Endothelial cell of umbilical vein (primary cell): Measurements from ENCODE around the gene PLXNA4. TPM values are rescaled to one million over a fixed set of nuclear protein-coding genes. Genes with fewer than 3 reads are reported as not detected.

Source experiments
- BruUV-seq: library from RNA; stranded (reverse); fragments of 400-500 nt; replicated peaks from 2 replicates; lab custom pipeline; 2021; lab: Mats Ljungman, UMichigan
- CTCF ChIA-PET: fragments of 300-600, 350-600 bp; sonication (Branson Sonifier 250); formaldehyde crosslinking; loops from one replicate; lab custom pipeline; 2021; ENCODE audit warnings: antibody characterized with exemption, inconsistent platforms; lab: Charles Lee
- POLR2A ChIA-PET: fragments of 300-600, 350-600 bp; sonication (Branson Sonifier 250); formaldehyde crosslinking; loops from one replicate; lab custom pipeline; 2021; ENCODE audit warnings: antibody characterized with exemption, inconsistent platforms; lab: Charles Lee
- DNase-seq: peaks from one replicate; pipeline ENCODE4 v3.0.0-alpha.2; 2011; ENCODE audit warnings: low read depth, low spot score
- FAIRE-seq: peaks from 2 replicates; lab custom pipeline; 2011; peaks lifted over from hg19 to GRCh38; lab: Jason Lieb, UNC
- H2AFZ ChIP-seq: 2 replicates; pipeline ENCODE4 v1.6.0; 2012; ENCODE audit warnings: low read depth, low read length, control low read depth, inconsistent platforms
- H3K27ac ChIP-seq: 2 replicates; pipeline ENCODE4 v1.5.1; 2011; ENCODE audit warnings: low read depth, mild to moderate bottlenecking, control low read depth, low read length, moderate library complexity; ENCODE audit not compliant: insufficient read depth
- H3K27me3 ChIP-seq, 2 experiments: 2 replicates each; pipeline versions ENCODE4 v1.6.0 to v1.6.1; 2011; ENCODE audit warnings: low read length in 2 of 2, mixed read lengths in 1 of 2; ENCODE audit not compliant: control insufficient read depth in 2 of 2, insufficient read depth in 2 of 2
- H3K36me3 ChIP-seq, 2 experiments: 2 replicates in 1 of 2; 3 replicates in 1 of 2; pipeline ENCODE4 v1.5.1; 2011; ENCODE audit warnings: low read length in 2 of 2, mild to moderate bottlenecking in 1 of 2, moderate library complexity in 1 of 2; ENCODE audit not compliant: control insufficient read depth in 2 of 2, insufficient read depth in 2 of 2; ENCODE audit errors: extremely low read depth in 1 of 2
- H3K4me1 ChIP-seq: 3 replicates; pipeline ENCODE4 v1.5.1; 2011; ENCODE audit warnings: mild to moderate bottlenecking, low read length; ENCODE audit not compliant: control insufficient read depth, insufficient read depth; ENCODE audit errors: extremely low read depth
- H3K4me2 ChIP-seq: 2 replicates; pipeline ENCODE4 v1.6.1; 2011; ENCODE audit warnings: low read length, control low read depth, mixed read lengths; ENCODE audit not compliant: insufficient read depth
- H3K4me3 ChIP-seq, 3 experiments: fragments of 200-600 bp in 1 of 3; sonication (generic), shearing (Covaris generic) in 1 of 3; replicated peaks in 1 of 3; 2 replicates each; pipeline ENCODE4 v1.5.1; 2011 to 2016; ENCODE audit warnings: control low read depth in 3 of 3, low read length in 3 of 3, mild to moderate bottlenecking in 2 of 3, inconsistent platforms in 1 of 3, low read depth in 1 of 3, moderate library complexity in 1 of 3; ENCODE audit not compliant: insufficient read depth in 1 of 3
- H3K79me2 ChIP-seq: 2 replicates; pipeline ENCODE4 v1.6.0; 2012; ENCODE audit warnings: low read length, inconsistent platforms; ENCODE audit not compliant: control insufficient read depth, insufficient read depth
- H3K9ac ChIP-seq: replicated peaks from 2 replicates; pipeline ENCODE3; 2011; ENCODE audit warnings: low read length, control low read depth; ENCODE audit not compliant: insufficient read depth; ENCODE audit errors: extremely low read depth
- H3K9me1 ChIP-seq: replicated peaks from 3 replicates; pipeline ENCODE4 v1.6.0; 2011; ENCODE audit warnings: mild to moderate bottlenecking, low read length; ENCODE audit not compliant: control insufficient read depth, insufficient read depth; ENCODE audit errors: extremely low read depth
- H3K9me3 ChIP-seq: replicated peaks from 2 replicates; pipeline ENCODE4 v1.5.1; 2012; ENCODE audit warnings: low read length, inconsistent platforms; ENCODE audit not compliant: control insufficient read depth, insufficient read depth
- H4K20me1 ChIP-seq: replicated peaks from 2 replicates; pipeline ENCODE3; 2011; ENCODE audit warnings: mild to moderate bottlenecking, low read length; ENCODE audit not compliant: control insufficient read depth, insufficient read depth; ENCODE audit errors: extremely low read depth
- EZH2 ChIP-seq: IDR thresholded peaks from 2 replicates; pipeline ENCODE4 v1.6.1; 2012; ENCODE audit warnings: borderline replicate concordance, low read depth, mild to moderate bottlenecking, moderate library complexity, low read length, inconsistent platforms; ENCODE audit not compliant: severe bottlenecking
- FOS ChIP-seq: IDR thresholded peaks from 2 replicates; pipeline ENCODE4 v1.6.1; 2011; ENCODE audit warnings: mild to moderate bottlenecking, low read length, moderate library complexity, borderline replicate concordance; ENCODE audit not compliant: insufficient read depth
- GATA2 ChIP-seq: IDR thresholded peaks from 2 replicates; pipeline ENCODE4 v1.7.0; 2011; ENCODE audit warnings: low read depth, mild to moderate bottlenecking, moderate library complexity, mixed read lengths, low read length; ENCODE audit not compliant: insufficient read length, insufficient read depth
- JUN ChIP-seq: IDR thresholded peaks from 2 replicates; pipeline ENCODE4 v1.6.1; 2011; ENCODE audit warnings: borderline replicate concordance, low read depth; ENCODE audit not compliant: insufficient read length, insufficient read depth
- MAX ChIP-seq: IDR thresholded peaks from 2 replicates; pipeline ENCODE4 v1.6.1; 2011; ENCODE audit not compliant: insufficient read depth, insufficient read length
- MYC ChIP-seq: IDR thresholded peaks from one replicate; pipeline ENCODE4 v1.6.1; 2011; ENCODE audit warnings: mild to moderate bottlenecking, low read depth, low read length
- POLR2A ChIP-seq: IDR thresholded peaks from 2 replicates; pipeline ENCODE4 v1.6.1; 2012; ENCODE audit warnings: low read depth, mild to moderate bottlenecking, control low read depth, low read length
- POLR2AphosphoS5 ChIP-seq: IDR thresholded peaks from 2 replicates; pipeline ENCODE4 v1.6.1; 2012; ENCODE audit warnings: low read depth, mild to moderate bottlenecking, control low read depth, low read length, moderate library complexity; ENCODE audit not compliant: insufficient read depth
- dilution Hi-C: fragments of 300-500 bp; cut with MboI; formaldehyde crosslinking; loops from one replicate; pipeline ENCODE4 v1.15.0; 2019; ENCODE audit warnings: low sequenced_read_pairs; ENCODE audit not compliant: extremely low pct_ligation_motif_present
- intact Hi-C: fragments of 100-400 bp; cut with micrococcal nuclease; formaldehyde crosslinking; loops from one replicate; pipeline ENCODE4 v1.10.0; 2022
- polyA plus RNA-seq, 4 experiments: library from polyadenylated mRNA; depleted of rRNA in 3 of 4; stranded (reverse) in 3 of 4; unstranded in 1 of 4; fragments of >200 nt; gene quantifications; 2 replicates each; pipeline versions ENCODE4 v1.2.1 to v1.2.3, GENCODE V29; 2011 to 2012; ENCODE audit warnings: missing spikeins in 1 of 4
- total RNA-seq: library from RNA; stranded (reverse); gene quantifications from 2 replicates; pipeline ENCODE4 v1.2.3, GENCODE V29; 2021
- TF ChIP-seq, protein P1 (sequence below), 2 donors: IDR thresholded peaks; 1 replicate in 1 of 2; 2 replicates in 1 of 2; pipeline ENCODE4 v1.5.1; 2011; ENCODE audit warnings: low read length in 2 of 2, mild to moderate bottlenecking in 2 of 2, moderate library complexity in 2 of 2, control low read depth in 1 of 2, inconsistent platforms in 1 of 2, low read depth in 1 of 2; ENCODE audit not compliant: insufficient read depth in 1 of 2; ENCODE audit errors: extremely low read depth in 1 of 2

Gene PLXNA4
- total and polyA plus RNA-seq, 2 donors (not counting 3 experiments of a cell fraction or from before 2014, with no cell fraction given): 12.1 to 20.4 TPM

- Histone ChIP-seq H3K9ac (no peak overlapping the region), H3K4me1 (no peaks in the 10 kb centered on the region), H3K4me3 (no peak overlapping the region), H3K27ac (no peak overlapping the region), H2AFZ (no peak overlapping the region), H3K9me1 (no peaks in the 10 kb centered on the region), H3K9me3 (no peaks in the 10 kb centered on the region), H3K36me3 (peaks cover 0 to 2% of the 10 kb centered on the region in 2 experiments), H3K79me2 (no peaks in the 10 kb centered on the region), H3K27me3 (no peaks in the 10 kb centered on the region), H4K20me1 (no peaks in the 10 kb centered on the region), H3K4me2 (no peak overlapping the region)
- TF ChIP-seq EZH2 (no peak), POLR2A (no peak), GATA2 (no peak), MAX (no peak), FOS (no peak), MYC (no peak), JUN (no peak), POLR2AphosphoS5 (no peak)
- TF ChIP-seq, protein P1, sequence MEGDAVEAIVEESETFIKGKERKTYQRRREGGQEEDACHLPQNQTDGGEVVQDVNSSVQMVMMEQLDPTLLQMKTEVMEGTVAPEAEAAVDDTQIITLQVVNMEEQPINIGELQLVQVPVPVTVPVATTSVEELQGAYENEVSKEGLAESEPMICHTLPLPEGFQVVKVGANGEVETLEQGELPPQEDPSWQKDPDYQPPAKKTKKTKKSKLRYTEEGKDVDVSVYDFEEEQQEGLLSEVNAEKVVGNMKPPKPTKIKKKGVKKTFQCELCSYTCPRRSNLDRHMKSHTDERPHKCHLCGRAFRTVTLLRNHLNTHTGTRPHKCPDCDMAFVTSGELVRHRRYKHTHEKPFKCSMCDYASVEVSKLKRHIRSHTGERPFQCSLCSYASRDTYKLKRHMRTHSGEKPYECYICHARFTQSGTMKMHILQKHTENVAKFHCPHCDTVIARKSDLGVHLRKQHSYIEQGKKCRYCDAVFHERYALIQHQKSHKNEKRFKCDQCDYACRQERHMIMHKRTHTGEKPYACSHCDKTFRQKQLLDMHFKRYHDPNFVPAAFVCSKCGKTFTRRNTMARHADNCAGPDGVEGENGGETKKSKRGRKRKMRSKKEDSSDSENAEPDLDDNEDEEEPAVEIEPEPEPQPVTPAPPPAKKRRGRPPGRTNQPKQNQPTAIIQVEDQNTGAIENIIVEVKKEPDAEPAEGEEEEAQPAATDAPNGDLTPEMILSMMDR (IDR thresholded peaks at IDR 0.05; ENCODE audit: extremely low read depth in 1 of 2, insufficient read depth in 1 of 2, low read depth in 1 of 2, low read length in 2 of 2): no peak
- dilution Hi-C loops (no loop called here), intact Hi-C loops (no loop called here)
- no peak for DNase-seq
- no TSS peak for BruUV-seq
- no peak for FAIRE-seq
- CTCF ChIA-PET: interaction anchor here (0.9 kb wide), 1 partner anchor 24 kb away, joined by 3 read pairs; no protein-coding TSS in a partner anchor
- POLR2A ChIA-PET: no interaction called here
Observed at GRCh38 chr7:132368246-132368900, 207.9 kb downstream of the PLXNA4 start.
